Upper lobe of left lung (tissue), 4 donors: Measurements from ENCODE around the gene GRB14.

Experiments used
- CTCF ChIP-seq, 6 experiments: fragments of 450-650 bp in 4 of 6; fragments of 200-600 bp in 2 of 6; sonication (generic) in 2 of 6; IDR thresholded peaks; one replicate each; pipeline ENCODE4 v1.5.1; 2016 to 2019; ENCODE audit warnings: antibody characterized with exemption in 6 of 6
- EP300 ChIP-seq, 4 donors: sonication (generic); formaldehyde crosslinking; IDR thresholded peaks; one replicate each; pipeline ENCODE4 v1.5.1; 2017; ENCODE audit warnings: antibody characterized with exemption in 4 of 4, control low read depth in 2 of 4
- POLR2A ChIP-seq, 4 donors: fragments of 450-650 bp; IDR thresholded peaks; one replicate each; pipeline ENCODE4 v1.5.1; 2016 to 2017; ENCODE audit warnings: antibody characterized with exemption in 4 of 4, mild to moderate bottlenecking in 2 of 4
- POLR2AphosphoS5 ChIP-seq, 2 donors: sonication (generic); formaldehyde crosslinking; IDR thresholded peaks; one replicate each; pipeline ENCODE4 v1.5.1; 2017; ENCODE audit warnings: antibody characterized with exemption in 2 of 2

- TF ChIP-seq CTCF (IDR thresholded peaks at IDR 0.05) (no peak), POLR2A (IDR thresholded peaks at IDR 0.05) (no peak), POLR2AphosphoS5 (IDR thresholded peaks at IDR 0.05) (no peak), EP300 (IDR thresholded peaks at IDR 0.05) (no peak)
These were observed 35.8 kb upstream of the GRB14 start for GRCh38 chr2:164657129-164657528.
